CD4-positive, alpha-beta T cell (primary cell): Measurements from ENCODE around the gene PTPRN2. TPM values are rescaled to one million over a fixed set of nuclear protein-coding genes. Genes with fewer than 3 reads are reported as not detected.

ENCODE experiments used
- ATAC-seq: fragments of 200-7000 bp; cut with Tn5 transposase; one replicate; pipeline ENCODE4 v1.10.0; 2022; ENCODE audit warnings: mild to moderate bottlenecking; ENCODE audit not compliant: poor library complexity
- CTCF ChIA-PET: fragments of 350-600 bp; sonication (Branson Sonifier 250); formaldehyde crosslinking; loops from one replicate; lab custom pipeline; 2021; ENCODE audit warnings: antibody characterized with exemption, inconsistent platforms; lab: Charles Lee
- POLR2A ChIA-PET: fragments of 350-600 bp; sonication (Branson Sonifier 250); formaldehyde crosslinking; loops from one replicate; lab custom pipeline; 2021; ENCODE audit warnings: antibody characterized with exemption, inconsistent platforms; lab: Charles Lee
- DNase-seq, 14 experiments: peaks; one replicate each; pipeline ENCODE4 v3.0.0-alpha.2; 2013 to 2020; ENCODE audit warnings: mixed read lengths in 2 of 14
- H3K27ac ChIP-seq, 2 donors: one replicate each; pipeline versions ENCODE4 v1.5.1 to v1.7.0; 2013; ENCODE audit warnings: low read length in 2 of 2, low read depth in 1 of 2, mild to moderate bottlenecking in 1 of 2
- H3K27me3 ChIP-seq, 2 experiments: 1 replicate in 1 of 2; 2 replicates in 1 of 2; pipeline versions ENCODE4 v1.6.1 to v1.7.0; 2013; ENCODE audit warnings: low read length in 2 of 2, control low read depth in 1 of 2, mild to moderate bottlenecking in 1 of 2, moderate library complexity in 1 of 2; ENCODE audit not compliant: insufficient read depth in 2 of 2, control insufficient read depth in 1 of 2
- H3K36me3 ChIP-seq: one replicate; pipeline ENCODE4 v1.6.1; 2013; ENCODE audit warnings: low read length, control low read depth; ENCODE audit not compliant: insufficient read depth
- H3K4me1 ChIP-seq: one replicate; pipeline ENCODE4 v1.6.1; 2013; ENCODE audit warnings: low read length, control low read depth; ENCODE audit not compliant: insufficient read depth
- H3K4me3 ChIP-seq: one replicate; pipeline ENCODE4 v1.5.1; 2013; ENCODE audit warnings: mild to moderate bottlenecking, low read length, moderate library complexity
- H3K9me3 ChIP-seq, 2 experiments: 1 replicate in 1 of 2; 2 replicates in 1 of 2; pipeline versions ENCODE4 v1.6.1 to v1.7.0; 2013; ENCODE audit warnings: low read length in 2 of 2, mild to moderate bottlenecking in 2 of 2, control low read depth in 1 of 2, moderate library complexity in 1 of 2; ENCODE audit not compliant: control insufficient read depth in 1 of 2, insufficient read depth in 1 of 2
- H3K27ac Mint-ChIP-seq: one replicate; pipeline ENCODE4 v1.8.0; 2020; ENCODE audit warnings: mixed read lengths
- H3K27me3 Mint-ChIP-seq: one replicate; pipeline ENCODE4 v1.8.0; 2021; ENCODE audit warnings: mixed read lengths
- H3K36me3 Mint-ChIP-seq: one replicate; pipeline ENCODE4 v1.8.0; 2021; ENCODE audit warnings: low read depth, mixed read lengths
- H3K4me1 Mint-ChIP-seq: one replicate; pipeline ENCODE4 v1.8.0; 2021; ENCODE audit warnings: low read depth, mixed read lengths
- H3K4me3 Mint-ChIP-seq: one replicate; pipeline ENCODE4 v1.8.0; 2020; ENCODE audit warnings: mild to moderate bottlenecking, mixed read lengths
- H3K9me3 Mint-ChIP-seq: one replicate; pipeline ENCODE4 v1.8.0; 2020; ENCODE audit warnings: mixed read lengths
- intact Hi-C, 2 experiments: fragments of 100-400 bp; cut with DNase I in 1 of 2; cut with micrococcal nuclease in 1 of 2; formaldehyde crosslinking; loops; one replicate each; pipeline versions ENCODE4 v1.15.1 to v1.9.0; 2023 to 2025; cut with DNase I, micrococcal nuclease
- total RNA-seq, 174 experiments: library from RNA in 2 of 174; stranded (reverse) in 2 of 174; gene quantifications; one replicate each; pipeline ENCODE4 v1.2.3 and lab custom pipeline; 2021 to 2026
- TF ChIP-seq, protein P1 (sequence below): fragments of 200-600 bp; IDR thresholded peaks from one replicate; pipeline ENCODE4 v1.8.0; 2022; ENCODE audit warnings: antibody characterized with exemption, mild to moderate bottlenecking

PTPRN2 gene
- total RNA-seq, 2 experiments from 2014 or later, result 0.34 to 0.44 TPM

DNA sequence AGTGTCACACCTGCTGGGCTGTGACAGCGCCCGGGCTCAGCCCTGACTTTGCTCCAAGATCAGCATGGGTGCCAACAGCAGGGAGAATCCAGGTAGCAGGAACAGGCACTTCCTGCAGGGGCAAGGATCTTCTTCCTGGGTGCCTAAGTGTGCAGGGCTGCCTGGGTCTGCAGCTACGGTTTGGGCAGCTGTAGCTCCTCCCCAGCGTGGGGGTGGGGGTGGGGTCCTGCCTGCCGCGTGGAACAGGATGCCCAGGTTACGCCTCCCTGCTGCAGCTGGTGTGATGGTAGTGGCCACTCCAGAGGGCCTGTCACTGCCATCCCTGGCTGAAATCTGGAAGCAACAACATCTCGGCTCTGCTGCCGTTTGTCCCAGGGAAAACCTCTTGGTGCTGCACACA lies 981.5 kb downstream of the PTPRN2 start:
- Histone ChIP-seq H3K36me3 (no peaks in the 10 kb centered on the region), H3K9me3 (peaks cover 0 to 32% of the 10 kb centered on the region in 2 experiments), H3K27me3 (no peaks in the 10 kb centered on the region), H3K4me3 (no peak overlapping the region), H3K4me1 (peaks cover 2% of the 10 kb centered on the region), H3K27ac (no peak overlapping the region)
- DNase-seq (no peak), ATAC-seq (no peak)
- H3K9me3 Mint-ChIP-seq, result no peaks in the 10 kb centered on the region
- intact Hi-C loops, result loop anchor here in 1 of 2 experiments (5.0 kb wide), 1 partner anchor 271 kb away; no protein-coding TSS in a partner anchor
- no peaks in the 10 kb centered on the region for H3K27me3 Mint-ChIP-seq
- POLR2A ChIA-PET, result no interaction called here
- H3K27ac Mint-ChIP-seq, result no peak overlapping the region
- peaks cover 7% of the 10 kb centered on the region for H3K4me1 Mint-ChIP-seq
- CTCF ChIA-PET, result no interaction called here
- TF ChIP-seq, protein P1, sequence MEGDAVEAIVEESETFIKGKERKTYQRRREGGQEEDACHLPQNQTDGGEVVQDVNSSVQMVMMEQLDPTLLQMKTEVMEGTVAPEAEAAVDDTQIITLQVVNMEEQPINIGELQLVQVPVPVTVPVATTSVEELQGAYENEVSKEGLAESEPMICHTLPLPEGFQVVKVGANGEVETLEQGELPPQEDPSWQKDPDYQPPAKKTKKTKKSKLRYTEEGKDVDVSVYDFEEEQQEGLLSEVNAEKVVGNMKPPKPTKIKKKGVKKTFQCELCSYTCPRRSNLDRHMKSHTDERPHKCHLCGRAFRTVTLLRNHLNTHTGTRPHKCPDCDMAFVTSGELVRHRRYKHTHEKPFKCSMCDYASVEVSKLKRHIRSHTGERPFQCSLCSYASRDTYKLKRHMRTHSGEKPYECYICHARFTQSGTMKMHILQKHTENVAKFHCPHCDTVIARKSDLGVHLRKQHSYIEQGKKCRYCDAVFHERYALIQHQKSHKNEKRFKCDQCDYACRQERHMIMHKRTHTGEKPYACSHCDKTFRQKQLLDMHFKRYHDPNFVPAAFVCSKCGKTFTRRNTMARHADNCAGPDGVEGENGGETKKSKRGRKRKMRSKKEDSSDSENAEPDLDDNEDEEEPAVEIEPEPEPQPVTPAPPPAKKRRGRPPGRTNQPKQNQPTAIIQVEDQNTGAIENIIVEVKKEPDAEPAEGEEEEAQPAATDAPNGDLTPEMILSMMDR, result no peak
- no peak overlapping the region for H3K4me3 Mint-ChIP-seq
- no peaks in the 10 kb centered on the region for H3K36me3 Mint-ChIP-seq

DNA sequence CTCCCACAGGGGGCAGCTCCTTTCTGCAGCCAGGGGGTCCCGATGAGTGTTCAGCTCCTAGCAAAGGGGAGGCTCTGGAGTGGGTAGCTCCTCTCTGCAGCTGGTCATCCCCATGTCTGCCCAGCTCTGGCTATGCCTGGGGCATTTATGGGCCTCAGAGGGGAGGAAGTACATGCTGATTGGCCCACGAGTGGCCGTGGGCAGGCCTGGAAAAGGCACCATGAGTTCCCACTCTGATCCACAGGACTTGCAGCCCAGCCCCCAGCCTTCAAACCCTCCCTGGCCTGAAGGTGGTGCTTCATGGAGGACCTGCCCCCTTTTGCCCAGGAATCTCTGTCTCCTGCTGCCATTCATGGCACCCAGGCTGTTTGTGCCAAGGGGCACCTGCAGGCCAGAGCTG lies 982.0 kb downstream of the PTPRN2 start:
- Histone ChIP-seq H3K36me3 (no peaks in the 10 kb centered on the region), H3K4me1 (peaks cover 2% of the 10 kb centered on the region), H3K27ac (no peak overlapping the region), H3K4me3 (no peak overlapping the region), H3K27me3 (no peaks in the 10 kb centered on the region), H3K9me3 (peaks cover 0 to 28% of the 10 kb centered on the region in 2 experiments)
- Mint-ChIP-seq H3K4me3 (no peak overlapping the region), H3K27me3 (no peaks in the 10 kb centered on the region), H3K36me3 (no peaks in the 10 kb centered on the region), H3K27ac (no peak overlapping the region), H3K4me1 (peaks cover 6% of the 10 kb centered on the region), H3K9me3 (no peaks in the 10 kb centered on the region)
- CTCF ChIA-PET, result no interaction called here
- intact Hi-C loops, result loop anchor here in 1 of 2 experiments (5.0 kb wide), 1 partner anchor 272 kb away; no protein-coding TSS in a partner anchor
- ATAC-seq (no peak), DNase-seq (no peak)
- TF ChIP-seq, protein P1, result no peak
- POLR2A ChIA-PET, result no interaction called here

DNA sequence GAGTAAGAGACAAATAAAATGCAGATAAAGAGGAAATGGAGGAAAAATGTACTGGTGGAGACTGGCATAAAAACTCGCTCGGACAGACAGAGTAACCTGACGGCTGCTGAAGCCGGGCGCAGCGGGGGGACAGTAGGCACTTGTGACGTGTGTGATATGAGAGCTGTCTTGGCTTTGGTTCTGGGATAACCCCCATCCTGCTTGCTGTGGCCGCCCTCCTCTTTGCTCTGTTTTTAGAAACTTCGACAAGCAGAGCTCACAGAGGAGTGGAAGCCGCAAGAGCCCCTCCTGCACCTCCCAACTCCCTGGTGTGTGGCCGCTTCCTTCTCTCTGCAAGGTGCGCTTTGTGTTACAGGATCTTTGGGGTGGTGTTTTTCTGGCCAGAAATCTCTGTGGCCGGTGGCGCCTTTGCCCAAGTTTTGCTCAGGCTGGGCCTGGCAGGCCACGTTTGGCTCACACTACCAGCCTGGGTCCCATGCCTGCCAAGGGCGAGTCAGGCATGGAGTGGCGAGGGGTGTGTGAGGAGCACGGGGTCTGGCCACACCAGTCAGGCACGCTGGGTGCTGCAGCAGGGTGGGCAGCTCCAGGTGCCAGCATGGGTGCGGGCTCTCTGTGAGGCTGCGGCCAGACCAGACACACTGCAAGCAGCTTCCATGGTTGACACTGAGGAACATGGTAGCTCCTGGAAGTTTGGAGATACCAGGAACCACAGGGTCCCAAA lies 982.8 kb downstream of the PTPRN2 start:
- CTCF ChIA-PET, result no interaction called here
- intact Hi-C loops, result loop anchor here in 1 of 2 experiments (5.0 kb wide), 1 partner anchor 272 kb away; no protein-coding TSS in a partner anchor
- TF ChIP-seq, protein P1, result no peak
- no peaks in the 10 kb centered on the region for H3K36me3 Mint-ChIP-seq
- POLR2A ChIA-PET, result no interaction called here
- H3K27ac Mint-ChIP-seq, result no peak overlapping the region
- peaks cover 6% of the 10 kb centered on the region for H3K4me1 Mint-ChIP-seq
- no peaks in the 10 kb centered on the region for H3K9me3 Mint-ChIP-seq
- H3K4me3 Mint-ChIP-seq, result no peak overlapping the region
- DNase-seq, result no peak
- peaks cover 2% of the 10 kb centered on the region for H3K4me1 ChIP-seq
- no peak for ATAC-seq
- no peaks in the 10 kb centered on the region for H3K27me3 Mint-ChIP-seq
- peaks cover 0 to 21% of the 10 kb centered on the region in 2 experiments for H3K9me3 ChIP-seq
- H3K27ac ChIP-seq, result no peak overlapping the region
- no peak overlapping the region for H3K4me3 ChIP-seq
- H3K36me3 ChIP-seq, result no peaks in the 10 kb centered on the region
- no peaks in the 10 kb centered on the region for H3K27me3 ChIP-seq
